HepG2 (cell line): ENCODE measurements around the gene MRFAP1L1. TPM values are rescaled to one million over a fixed set of nuclear protein-coding genes. Genes with fewer than 3 reads are reported as not detected.

Experiments
- ATF3 ChIP-seq: sonication (generic); formaldehyde crosslinking; IDR thresholded peaks from 2 replicates; pipeline ENCODE4 v1.4.0; 2020; ENCODE audit warnings: missing genetic modification reagents
- CBX5 ChIP-seq: sonication (generic); formaldehyde crosslinking; IDR thresholded peaks from 2 replicates; pipeline ENCODE4 v1.4.0; 2020; ENCODE audit warnings: missing genetic modification reagents, borderline replicate concordance
- CC2D1A ChIP-seq: sonication (generic); formaldehyde crosslinking; IDR thresholded peaks from 2 replicates; pipeline ENCODE4 v1.8.1; 2023; ENCODE audit warnings: mild to moderate bottlenecking, missing genetic modification reagents
- CENPX ChIP-seq: sonication (generic); formaldehyde crosslinking; IDR thresholded peaks from 2 replicates; pipeline ENCODE4 v1.9.0; 2021; ENCODE audit warnings: mild to moderate bottlenecking, missing genetic modification reagents, moderate library complexity
- EZH2 ChIP-seq: conservative IDR thresholded peaks from 2 replicates; pipeline ENCODE4 v1.6.1; 2012; ENCODE audit warnings: mild to moderate bottlenecking, low read depth, low read length, moderate library complexity
- HMGA1 ChIP-seq: sonication (generic); formaldehyde crosslinking; conservative IDR thresholded peaks from 2 replicates; pipeline ENCODE4 v1.4.0; 2020; ENCODE audit warnings: missing genetic modification reagents
- MATR3 ChIP-seq: sonication (generic); formaldehyde crosslinking; IDR thresholded peaks from 2 replicates; pipeline ENCODE4 v1.4.0; 2020; ENCODE audit warnings: missing genetic modification reagents
- MTA1 ChIP-seq: sonication (generic); formaldehyde crosslinking; IDR thresholded peaks from 2 replicates; pipeline ENCODE4 v1.4.0; 2020; ENCODE audit warnings: missing genetic modification reagents, mild to moderate bottlenecking, borderline replicate concordance
- NFATC3 ChIP-seq: sonication (generic); formaldehyde crosslinking; IDR thresholded peaks from 2 replicates; pipeline ENCODE4 v1.5.1; 2020; ENCODE audit warnings: mild to moderate bottlenecking, missing genetic modification reagents
- NFIC ChIP-seq: IDR thresholded peaks from 2 replicates; pipeline ENCODE4 v1.6.1; 2012; ENCODE audit warnings: mild to moderate bottlenecking, low read length, inconsistent platforms
- PHF5A ChIP-seq: IDR thresholded peaks from one replicate; pipeline ENCODE4 v1.6.1; 2018; ENCODE audit warnings: low read depth, missing genetic modification reagents; ENCODE audit not compliant: unreplicated experiment
- RFXANK ChIP-seq: IDR thresholded peaks from 2 replicates; pipeline ENCODE4 v1.6.1; 2016
- SAP130 ChIP-seq: IDR thresholded peaks from 2 replicates; pipeline ENCODE4 v1.6.1; 2016; ENCODE audit warnings: low read depth
- SETDB1 ChIP-seq: sonication (generic); formaldehyde crosslinking; IDR thresholded peaks from 2 replicates; pipeline ENCODE4 v1.5.1; 2020; ENCODE audit warnings: missing genetic modification reagents, mild to moderate bottlenecking, borderline replicate concordance
- SRSF4 ChIP-seq: fragments of 200-400 bp; formaldehyde crosslinking; IDR thresholded peaks from one replicate; pipeline ENCODE4 v1.6.1; 2018; ENCODE audit warnings: mild to moderate bottlenecking, low read depth, low read length, moderate library complexity; ENCODE audit not compliant: poor library complexity, severe bottlenecking
- STAG1 ChIP-seq: sonication (generic); formaldehyde crosslinking; IDR thresholded peaks from 2 replicates; pipeline ENCODE4 v1.4.0; 2020; ENCODE audit warnings: missing genetic modification reagents
- SYNCRIP ChIP-seq: fragments of 200-400 bp; formaldehyde crosslinking; IDR thresholded peaks from 2 replicates; pipeline ENCODE4 v1.6.1; 2018; ENCODE audit warnings: mild to moderate bottlenecking, low read depth, low read length; ENCODE audit not compliant: insufficient read depth
- TBX2 ChIP-seq: sonication (generic); formaldehyde crosslinking; IDR thresholded peaks from 2 replicates; pipeline ENCODE4 v1.5.0; 2020; ENCODE audit warnings: missing genetic modification reagents, mild to moderate bottlenecking, borderline replicate concordance
- ZNF296 ChIP-seq: sonication (generic); formaldehyde crosslinking; conservative IDR thresholded peaks from 2 replicates; pipeline ENCODE4 v1.5.0; 2020; ENCODE audit warnings: mild to moderate bottlenecking, missing genetic modification reagents
- ZNF503 ChIP-seq: sonication (generic); formaldehyde crosslinking; IDR thresholded peaks from 2 replicates; pipeline ENCODE4 v1.4.0; 2020; ENCODE audit warnings: missing genetic modification reagents
- ZNF792 ChIP-seq: IDR thresholded peaks from 2 replicates; pipeline ENCODE4 v1.6.1; 2016
- polyA plus RNA-seq, 8 experiments: library from polyadenylated mRNA; depleted of rRNA in 3 of 8; stranded (reverse) in 7 of 8; unstranded in 1 of 8; fragments of >200 nt; fragmentation: Illumina TruSeq in 4 of 8; extraction: Trizol in 4 of 8; gene quantifications; 2 replicates each; pipeline versions ENCODE4 v1.2.1 to v1.2.3, GENCODE V29; 2011 to 2016; ENCODE audit warnings: low read depth in 4 of 8, missing spikeins in 1 of 8, mixed read lengths in 1 of 8; ENCODE audit not compliant: insufficient read depth in 1 of 8
- total RNA-seq, 5 experiments: library from RNA; depleted of rRNA; stranded (reverse); fragments of >200 nt; fragmentation: Illumina TruSeq; extraction: Trizol; gene quantifications; 2 replicates each; pipeline ENCODE4 v1.2.3, GENCODE V29; 2016; ENCODE audit warnings: low read depth in 1 of 5
- TF ChIP-seq, protein P1 (sequence below), 2 experiments: fragments of 450-650 bp in 1 of 2; sonication (generic) in 1 of 2; formaldehyde crosslinking; IDR thresholded peaks; 2 replicates each; pipeline versions ENCODE4 v1.5.0 to v1.8.0; 2020 to 2022; ENCODE audit warnings: mild to moderate bottlenecking in 1 of 2, missing genetic modification reagents in 1 of 2
- TF ChIP-seq, protein P2 (sequence below): sonication (generic); formaldehyde crosslinking; IDR thresholded peaks from 2 replicates; pipeline ENCODE4 v1.4.0; 2020; ENCODE audit warnings: missing genetic modification reagents, borderline replicate concordance

Gene MRFAP1L1
- total and polyA plus RNA-seq, 2 of the 13 experiments (the other 11 are each of a cell fraction or from before 2014, with no cell fraction given) = 44.8 to 76.6 TPM

GRCh38 chr4:6695660-6696610, 13.7 kb downstream of the MRFAP1L1 start (continued):
- TF ChIP-seq, protein P1, sequence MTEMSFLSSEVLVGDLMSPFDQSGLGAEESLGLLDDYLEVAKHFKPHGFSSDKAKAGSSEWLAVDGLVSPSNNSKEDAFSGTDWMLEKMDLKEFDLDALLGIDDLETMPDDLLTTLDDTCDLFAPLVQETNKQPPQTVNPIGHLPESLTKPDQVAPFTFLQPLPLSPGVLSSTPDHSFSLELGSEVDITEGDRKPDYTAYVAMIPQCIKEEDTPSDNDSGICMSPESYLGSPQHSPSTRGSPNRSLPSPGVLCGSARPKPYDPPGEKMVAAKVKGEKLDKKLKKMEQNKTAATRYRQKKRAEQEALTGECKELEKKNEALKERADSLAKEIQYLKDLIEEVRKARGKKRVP (CRISPR knock-in tag; IDR thresholded peaks at IDR 0.05) = no peak
- TF ChIP-seq SETDB1 (CRISPR knock-in tag) (no peak), MATR3 (CRISPR knock-in tag) (no peak), EZH2 (no peak), ATF3 (peak; percentile 48; the same call in 1 of the 2 replicates), CC2D1A (CRISPR knock-in tag) (no peak), CBX5 (CRISPR knock-in tag) (peak; percentile 95), SAP130 (CRISPR knock-in tag) (peak; percentile 98), SYNCRIP (no peak), NFIC (no peak), CENPX (CRISPR knock-in tag) (no peak), ZNF296 (CRISPR knock-in tag) (no peak), STAG1 (peak; percentile 46), ZNF792 (CRISPR knock-in tag) (peak; percentile 95), ZNF503 (CRISPR knock-in tag) (peak; percentile 96; the same call in 1 of the 2 replicates), SRSF4 (no peak), RFXANK (0 out of 2 replicates have a peak, but pooled peaks have one; percentile 70), HMGA1 (CRISPR knock-in tag) (no peak), TBX2 (CRISPR knock-in tag) (peak; percentile 98), MTA1 (CRISPR knock-in tag) (peak; percentile 79; the same call in 1 of the 2 replicates), PHF5A (CRISPR knock-in tag) (peak; percentile 92), NFATC3 (CRISPR knock-in tag) (no peak)
- TF ChIP-seq, protein P2, sequence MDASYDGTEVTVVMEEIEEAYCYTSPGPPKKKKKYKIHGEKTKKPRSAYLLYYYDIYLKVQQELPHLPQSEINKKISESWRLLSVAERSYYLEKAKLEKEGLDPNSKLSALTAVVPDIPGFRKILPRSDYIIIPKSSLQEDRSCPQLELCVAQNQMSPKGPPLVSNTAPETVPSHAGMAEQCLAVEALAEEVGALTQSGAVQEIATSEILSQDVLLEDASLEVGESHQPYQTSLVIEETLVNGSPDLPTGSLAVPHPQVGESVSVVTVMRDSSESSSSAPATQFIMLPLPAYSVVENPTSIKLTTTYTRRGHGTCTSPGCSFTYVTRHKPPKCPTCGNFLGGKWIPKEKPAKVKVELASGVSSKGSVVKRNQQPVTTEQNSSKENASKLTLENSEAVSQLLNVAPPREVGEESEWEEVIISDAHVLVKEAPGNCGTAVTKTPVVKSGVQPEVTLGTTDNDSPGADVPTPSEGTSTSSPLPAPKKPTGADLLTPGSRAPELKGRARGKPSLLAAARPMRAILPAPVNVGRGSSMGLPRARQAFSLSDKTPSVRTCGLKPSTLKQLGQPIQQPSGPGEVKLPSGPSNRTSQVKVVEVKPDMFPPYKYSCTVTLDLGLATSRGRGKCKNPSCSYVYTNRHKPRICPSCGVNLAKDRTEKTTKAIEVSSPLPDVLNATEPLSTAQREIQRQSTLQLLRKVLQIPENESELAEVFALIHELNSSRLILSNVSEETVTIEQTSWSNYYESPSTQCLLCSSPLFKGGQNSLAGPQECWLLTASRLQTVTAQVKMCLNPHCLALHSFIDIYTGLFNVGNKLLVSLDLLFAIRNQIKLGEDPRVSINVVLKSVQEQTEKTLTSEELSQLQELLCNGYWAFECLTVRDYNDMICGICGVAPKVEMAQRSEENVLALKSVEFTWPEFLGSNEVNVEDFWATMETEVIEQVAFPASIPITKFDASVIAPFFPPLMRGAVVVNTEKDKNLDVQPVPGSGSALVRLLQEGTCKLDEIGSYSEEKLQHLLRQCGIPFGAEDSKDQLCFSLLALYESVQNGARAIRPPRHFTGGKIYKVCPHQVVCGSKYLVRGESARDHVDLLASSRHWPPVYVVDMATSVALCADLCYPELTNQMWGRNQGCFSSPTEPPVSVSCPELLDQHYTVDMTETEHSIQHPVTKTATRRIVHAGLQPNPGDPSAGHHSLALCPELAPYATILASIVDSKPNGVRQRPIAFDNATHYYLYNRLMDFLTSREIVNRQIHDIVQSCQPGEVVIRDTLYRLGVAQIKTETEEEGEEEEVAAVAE (CRISPR knock-in tag) = peak; percentile 66; the same call in 1 of the 2 replicates
